Measurements from ENCODE around the gene ASCL5.

Gene ASCL5

DNA sequence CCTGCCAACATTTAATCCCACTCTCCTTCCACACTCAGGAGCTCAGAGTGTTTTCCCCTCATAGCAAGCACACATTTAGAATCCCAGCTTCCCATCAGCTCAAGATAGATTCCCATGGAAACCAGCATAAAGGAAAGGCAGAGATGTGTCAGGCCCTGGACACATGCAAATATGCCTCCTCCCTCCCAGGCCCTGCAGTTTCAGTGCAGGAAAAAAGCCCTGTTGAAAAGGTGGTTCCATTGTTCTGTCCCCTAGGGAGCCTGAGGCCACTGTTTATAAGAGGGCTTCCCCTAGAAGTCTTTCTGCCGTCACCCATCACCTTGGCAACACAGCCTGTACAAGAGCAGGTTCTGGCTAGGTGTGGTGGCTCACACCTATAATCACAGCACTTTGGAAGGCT, 18.4 kb downstream of the ASCL5 start:
- Histone ChIP-seq H4K20me1 (ENCODE audit: control insufficient read depth, insufficient read depth, low read depth, low read length) (no peaks in the 10 kb centered on the region), H3K9me3 (ENCODE audit: control insufficient read depth, insufficient read depth, low read length) (no peaks in the 10 kb centered on the region), H3K79me2 (ENCODE audit: control insufficient read depth, low read length) (no peaks in the 10 kb centered on the region), H3K4me3 (ENCODE audit: low read length) (no peak overlapping the region), H3K4me1 (ENCODE audit: control insufficient read depth, low read length) (no peaks in the 10 kb centered on the region), H3K4me2 (ENCODE audit: low read length) (no peak overlapping the region), H3K27me3 (ENCODE audit: control insufficient read depth, low read length) (peaks cover 7% of the 10 kb centered on the region; the same call in 1 of the 2 replicates), H3F3A (ENCODE audit: control insufficient read depth, insufficient read depth) (no peaks in the 10 kb centered on the region), H3K36me3 (ENCODE audit: control insufficient read depth, low read length) (no peaks in the 10 kb centered on the region), H3K9me2 (replicated peaks; ENCODE audit: control insufficient read depth, low read length) (no peaks in the 10 kb centered on the region), H3K27ac (ENCODE audit: low read depth, low read length) (no peak overlapping the region)
- no peak for TF ChIP-seq EZH2phosphoT487 (IDR thresholded peaks at IDR 0.05; ENCODE audit: borderline replicate concordance, low read length)
- TF ChIP-seq, protein P1, sequence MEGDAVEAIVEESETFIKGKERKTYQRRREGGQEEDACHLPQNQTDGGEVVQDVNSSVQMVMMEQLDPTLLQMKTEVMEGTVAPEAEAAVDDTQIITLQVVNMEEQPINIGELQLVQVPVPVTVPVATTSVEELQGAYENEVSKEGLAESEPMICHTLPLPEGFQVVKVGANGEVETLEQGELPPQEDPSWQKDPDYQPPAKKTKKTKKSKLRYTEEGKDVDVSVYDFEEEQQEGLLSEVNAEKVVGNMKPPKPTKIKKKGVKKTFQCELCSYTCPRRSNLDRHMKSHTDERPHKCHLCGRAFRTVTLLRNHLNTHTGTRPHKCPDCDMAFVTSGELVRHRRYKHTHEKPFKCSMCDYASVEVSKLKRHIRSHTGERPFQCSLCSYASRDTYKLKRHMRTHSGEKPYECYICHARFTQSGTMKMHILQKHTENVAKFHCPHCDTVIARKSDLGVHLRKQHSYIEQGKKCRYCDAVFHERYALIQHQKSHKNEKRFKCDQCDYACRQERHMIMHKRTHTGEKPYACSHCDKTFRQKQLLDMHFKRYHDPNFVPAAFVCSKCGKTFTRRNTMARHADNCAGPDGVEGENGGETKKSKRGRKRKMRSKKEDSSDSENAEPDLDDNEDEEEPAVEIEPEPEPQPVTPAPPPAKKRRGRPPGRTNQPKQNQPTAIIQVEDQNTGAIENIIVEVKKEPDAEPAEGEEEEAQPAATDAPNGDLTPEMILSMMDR (IDR thresholded peaks at IDR 0.05; ENCODE audit: low read depth, low read length, poor library complexity, severe bottlenecking) = no peak

DNA sequence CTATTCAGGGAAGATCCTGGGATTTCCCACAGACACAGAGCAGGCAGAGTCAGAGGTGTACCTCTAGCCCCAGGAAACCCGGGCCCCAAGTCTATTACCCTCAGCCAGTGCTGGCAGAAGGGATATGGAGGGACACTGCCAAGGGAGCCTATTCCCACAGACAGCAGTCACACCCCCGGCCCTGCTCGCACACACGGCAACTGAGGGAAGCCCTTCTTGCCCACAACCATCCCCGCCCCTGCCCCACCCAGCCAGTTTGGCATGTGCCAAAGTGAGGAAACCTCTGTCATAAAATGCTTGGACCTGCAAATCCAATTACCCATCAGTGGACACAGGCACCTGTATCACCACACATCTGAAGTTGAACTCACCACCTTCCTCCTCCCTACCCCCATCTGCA, 21.3 kb downstream of the ASCL5 start:
- Histone ChIP-seq H3K9me3 (ENCODE audit: control insufficient read depth, insufficient read depth, low read length) (no peaks in the 10 kb centered on the region), H3K4me2 (ENCODE audit: low read length) (no peak overlapping the region), H3K9me2 (replicated peaks; ENCODE audit: control insufficient read depth, low read length) (no peaks in the 10 kb centered on the region), H3K4me1 (ENCODE audit: control insufficient read depth, low read length) (no peaks in the 10 kb centered on the region), H3K36me3 (ENCODE audit: control insufficient read depth, low read length) (no peaks in the 10 kb centered on the region), H3K27ac (ENCODE audit: low read depth, low read length) (no peak overlapping the region), H3F3A (ENCODE audit: control insufficient read depth, insufficient read depth) (no peaks in the 10 kb centered on the region), H3K4me3 (ENCODE audit: low read length) (no peak overlapping the region), H3K79me2 (ENCODE audit: control insufficient read depth, low read length) (no peaks in the 10 kb centered on the region), H3K27me3 (ENCODE audit: control insufficient read depth, low read length) (peaks cover 6% of the 10 kb centered on the region; the same call in 1 of the 2 replicates), H4K20me1 (ENCODE audit: control insufficient read depth, insufficient read depth, low read depth, low read length) (no peaks in the 10 kb centered on the region)
- TF ChIP-seq EZH2phosphoT487 (IDR thresholded peaks at IDR 0.05; ENCODE audit: borderline replicate concordance, low read length) = no peak
- TF ChIP-seq, protein P1 (IDR thresholded peaks at IDR 0.05; ENCODE audit: low read depth, low read length, poor library complexity, severe bottlenecking) = no peak

DNA sequence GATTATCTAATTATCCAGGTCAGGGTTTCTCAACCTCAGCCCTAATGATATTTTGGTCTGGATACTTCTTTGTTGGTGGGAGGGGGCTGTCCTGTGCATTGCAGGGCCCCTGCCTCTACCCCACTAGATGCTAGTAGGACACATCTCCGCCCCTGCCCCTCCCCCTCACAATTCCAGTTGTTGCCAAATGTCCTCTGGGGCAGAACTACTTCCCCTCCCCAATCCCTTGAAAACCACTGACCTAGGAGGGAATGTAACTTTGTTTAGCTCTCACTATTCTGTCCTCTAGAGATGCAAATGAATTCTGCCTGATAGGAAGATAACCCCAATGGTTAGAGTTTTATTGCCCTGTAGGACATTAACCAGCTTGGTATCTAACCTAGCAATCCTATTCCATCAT, 22.8 kb downstream of the ASCL5 start:
- no peaks in the 10 kb centered on the region for H3K9me3 ChIP-seq (ENCODE audit: control insufficient read depth, insufficient read depth, low read length)
- no peaks in the 10 kb centered on the region for H4K20me1 ChIP-seq (ENCODE audit: control insufficient read depth, insufficient read depth, low read depth, low read length)
- no peak overlapping the region for H3K4me2 ChIP-seq (ENCODE audit: low read length)
- no peaks in the 10 kb centered on the region for H3K36me3 ChIP-seq (ENCODE audit: control insufficient read depth, low read length)
- no peak overlapping the region for H3K27ac ChIP-seq (ENCODE audit: low read depth, low read length)
- no peaks in the 10 kb centered on the region for H3K9me2 ChIP-seq (replicated peaks; ENCODE audit: control insufficient read depth, low read length)
- no peak for TF ChIP-seq EZH2phosphoT487 (IDR thresholded peaks at IDR 0.05; ENCODE audit: borderline replicate concordance, low read length)
- TF ChIP-seq, protein P1 (IDR thresholded peaks at IDR 0.05; ENCODE audit: low read depth, low read length, poor library complexity, severe bottlenecking) = no peak
- H3K4me3 ChIP-seq (ENCODE audit: low read length) = no peak overlapping the region
- no peaks in the 10 kb centered on the region for H3K4me1 ChIP-seq (ENCODE audit: control insufficient read depth, low read length)
- no peaks in the 10 kb centered on the region for H3K79me2 ChIP-seq (ENCODE audit: control insufficient read depth, low read length)
- H3F3A ChIP-seq (ENCODE audit: control insufficient read depth, insufficient read depth) = no peaks in the 10 kb centered on the region
- H3K27me3 ChIP-seq (ENCODE audit: control insufficient read depth, low read length) = peaks cover 6% of the 10 kb centered on the region; the same call in 1 of the 2 replicates
